SU-DHL-6 (cell line): Measurements from ENCODE around the gene ARL8A.
"Not testable (repeated sequence)": the region's sequence is repeated elsewhere in the genome, so short reads cannot be mapped to it uniquely, and the experiment has no call there.

Experiments used
- H2AFZ ChIP-seq: fragments of 200-600 bp; sonication (generic); 2 replicates; pipeline ENCODE4 v1.6.1; 2014; ENCODE audit warnings: low read depth, mild to moderate bottlenecking, moderate library complexity, mixed read lengths, antibody characterized with exemption, low read length; ENCODE audit not compliant: severe bottlenecking
- H3F3A ChIP-seq: fragments of 200-600 bp; shearing (Covaris generic); 2 replicates; pipeline ENCODE4 v1.6.0; 2016; ENCODE audit warnings: antibody characterized with exemption, mild to moderate bottlenecking; ENCODE audit not compliant: insufficient read depth
- H3K27ac ChIP-seq: fragments of 200-600 bp; sonication (generic); 2 replicates; pipeline ENCODE4 v1.5.1; 2016; ENCODE audit warnings: low read depth, mild to moderate bottlenecking, low read length, moderate library complexity, mixed read lengths
- H3K27me3 ChIP-seq: fragments of 200-600 bp; sonication (generic), shearing (Covaris generic); 2 replicates; pipeline ENCODE4 v1.6.0; 2014; ENCODE audit warnings: mild to moderate bottlenecking, low read length
- H3K36me3 ChIP-seq: fragments of 200-600 bp; sonication (generic); 2 replicates; pipeline ENCODE4 v1.6.1; 2014; ENCODE audit warnings: mild to moderate bottlenecking, low read length, mixed read lengths
- H3K4me2 ChIP-seq: fragments of 300-600, 200-600 bp; shearing (Covaris generic), sonication (generic); 2 replicates; pipeline ENCODE4 v1.6.0; 2014; ENCODE audit warnings: low read length, low read depth, mild to moderate bottlenecking; ENCODE audit not compliant: poor library complexity, severe bottlenecking
- H3K4me3 ChIP-seq: fragments of 200-600 bp; sonication (generic); 2 replicates; pipeline ENCODE4 v1.5.1; 2014; ENCODE audit warnings: antibody characterized with exemption, low read length, mild to moderate bottlenecking, mixed read lengths; ENCODE audit not compliant: insufficient read depth, poor library complexity, severe bottlenecking
- H3K79me2 ChIP-seq: fragments of 200-600 bp; sonication (generic); 2 replicates; pipeline ENCODE4 v1.6.1; 2014; ENCODE audit warnings: mild to moderate bottlenecking, low read length, moderate library complexity; ENCODE audit not compliant: insufficient read depth
- H3K9ac ChIP-seq: fragments of 200-600 bp; sonication (generic); 2 replicates; pipeline ENCODE4 v1.7.0; 2014; ENCODE audit warnings: mild to moderate bottlenecking, low read length
- H3K9me2 ChIP-seq: fragments of 200-600 bp; sonication (generic); replicated peaks from 2 replicates; pipeline ENCODE4 v1.6.1; 2014; ENCODE audit warnings: low read length; ENCODE audit not compliant: insufficient read depth
- H3K9me3 ChIP-seq: fragments of 200-600 bp; sonication (generic); 2 replicates; pipeline ENCODE4 v1.6.1; 2014; ENCODE audit warnings: low read length, mixed read lengths; ENCODE audit not compliant: insufficient read depth
- H4K20me1 ChIP-seq: fragments of 200-600 bp; sonication (generic); 2 replicates; pipeline ENCODE4 v1.6.1; 2014; ENCODE audit warnings: low read depth, mild to moderate bottlenecking, antibody characterized with exemption, low read length, moderate library complexity, mixed read lengths
- CTCF ChIP-seq: fragments of 200-600 bp; sonication (generic); IDR thresholded peaks from one replicate; pipeline ENCODE4 v1.5.1; 2017; ENCODE audit warnings: antibody characterized with exemption, mild to moderate bottlenecking, low read length, moderate library complexity; ENCODE audit not compliant: insufficient read depth, poor library complexity, severe bottlenecking
- EZH2phosphoT487 ChIP-seq: fragments of 200-600 bp; sonication (generic), shearing (Covaris generic); conservative IDR thresholded peaks from 2 replicates; pipeline ENCODE4 v1.6.1; 2018; ENCODE audit warnings: mild to moderate bottlenecking, antibody characterized with exemption, low read length, moderate library complexity, mixed read lengths

ARL8A gene

DNA sequence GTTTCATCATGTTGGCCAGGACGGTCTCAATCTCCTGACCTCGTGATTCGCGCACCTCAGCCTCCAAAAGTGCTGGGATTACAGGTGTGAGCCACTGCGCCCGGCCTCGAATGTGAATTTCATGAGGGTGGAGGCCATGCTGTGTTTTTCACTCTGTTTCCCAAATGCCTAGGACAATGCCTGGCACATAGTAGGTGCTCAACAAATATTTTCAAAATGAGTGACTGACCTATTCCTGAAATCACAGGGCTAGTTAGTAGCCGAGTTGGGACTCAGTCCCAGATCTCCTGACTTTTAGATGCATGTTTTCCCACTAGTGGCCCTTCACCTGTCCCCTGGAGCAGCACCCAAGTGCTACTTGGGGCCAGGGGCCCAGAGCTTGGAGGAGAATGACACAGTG is 28.2 kb downstream of the ARL8A start:
- TF ChIP-seq EZH2phosphoT487 (no peak), CTCF (no peak)
- Histone ChIP-seq H3K27me3 (no peaks in the 10 kb centered on the region), H3K36me3 (no peaks in the 10 kb centered on the region), H3F3A (no peaks in the 10 kb centered on the region), H3K4me2 (no peak overlapping the region), H3K9me2 (no peaks in the 10 kb centered on the region), H4K20me1 (no peaks in the 10 kb centered on the region), H3K9me3 (no peaks in the 10 kb centered on the region), H2AFZ (no peak overlapping the region), H3K9ac (no peak overlapping the region), H3K4me3 (no peak overlapping the region), H3K27ac (no peak overlapping the region), H3K79me2 (no peaks in the 10 kb centered on the region)

DNA sequence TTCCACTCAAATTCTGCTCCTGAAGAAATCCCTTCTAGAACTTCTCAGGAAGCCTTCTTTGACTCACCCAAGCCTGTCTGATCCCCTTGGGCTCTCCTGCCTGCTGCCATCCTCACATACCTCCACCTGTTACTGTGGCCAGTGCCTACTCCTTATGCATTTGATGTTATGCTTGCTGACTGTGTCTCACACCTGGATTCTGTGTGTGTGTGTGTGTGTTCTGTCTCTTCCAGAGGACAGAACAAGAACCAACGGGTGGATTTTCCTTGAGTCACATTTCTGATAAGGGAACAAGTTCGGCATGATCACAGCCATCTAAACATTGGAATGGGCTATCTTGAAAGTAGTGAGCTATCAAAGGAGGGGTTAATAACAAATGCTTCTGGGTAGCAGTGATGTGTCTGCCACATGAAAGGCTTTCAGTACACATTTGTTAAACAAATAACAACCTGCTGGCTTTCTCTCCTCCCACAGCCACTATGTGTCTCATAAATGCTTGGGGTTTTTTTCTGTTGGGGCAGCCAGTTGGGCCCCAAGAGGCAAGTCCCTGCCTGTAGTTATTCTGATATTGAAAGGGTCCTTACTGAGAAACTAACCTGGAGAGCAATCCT is 30.7 kb downstream of the ARL8A start:
- no peaks in the 10 kb centered on the region for H3K27me3 ChIP-seq
- H3K36me3 ChIP-seq = no peaks in the 10 kb centered on the region
- no peak overlapping the region for H3K4me2 ChIP-seq
- no peak for TF ChIP-seq CTCF
- TF ChIP-seq EZH2phosphoT487 = no peak
- H3K9me2 ChIP-seq = no peaks in the 10 kb centered on the region
- H2AFZ ChIP-seq = no peak overlapping the region
- H3K4me3 ChIP-seq = no peak overlapping the region
- H4K20me1 ChIP-seq = no peaks in the 10 kb centered on the region
- no peak overlapping the region for H3K9ac ChIP-seq
- H3K9me3 ChIP-seq = no peaks in the 10 kb centered on the region
- H3K27ac ChIP-seq = no peak overlapping the region
- H3F3A ChIP-seq = no peaks in the 10 kb centered on the region
- H3K79me2 ChIP-seq = no peaks in the 10 kb centered on the region

DNA sequence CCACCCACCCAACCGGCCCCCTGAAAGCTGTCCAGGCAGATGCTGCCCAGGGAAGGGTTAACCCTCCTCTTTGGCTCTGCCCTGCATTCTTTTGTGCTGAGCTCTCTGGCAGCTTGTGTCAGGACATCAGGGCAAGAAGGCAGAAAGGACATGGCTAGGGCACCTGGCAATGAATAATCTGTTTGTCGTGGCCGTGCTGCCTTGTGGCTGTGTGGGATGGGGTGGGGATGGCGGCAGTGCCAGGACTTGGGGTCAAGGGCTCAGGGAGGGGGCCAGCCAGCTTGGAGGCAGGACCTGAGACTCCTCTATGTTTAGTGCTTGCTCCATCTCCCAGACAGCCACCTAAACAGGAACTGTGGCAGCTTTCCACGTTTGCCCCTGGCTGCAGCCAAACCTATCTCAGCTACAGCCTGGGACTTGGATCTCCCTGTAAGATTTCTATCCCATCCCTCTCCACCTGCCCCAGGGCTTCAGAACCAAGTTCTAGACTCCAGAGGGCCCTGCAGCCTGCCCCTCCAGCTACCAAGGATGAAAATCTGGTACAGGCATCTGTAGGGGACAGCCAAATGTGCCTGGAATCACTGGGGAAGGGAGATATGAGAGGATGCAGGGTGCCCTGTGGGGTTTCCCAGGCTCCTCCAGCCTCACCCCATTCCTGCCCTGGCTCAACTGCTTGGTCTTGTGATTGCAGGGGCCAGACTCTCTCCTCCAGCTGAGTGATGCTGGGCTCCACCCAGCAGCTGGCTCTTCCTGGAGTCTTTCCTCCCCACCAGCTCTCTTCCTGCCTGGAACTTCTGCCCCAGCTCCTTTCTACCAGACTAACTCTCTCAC is 31.5 kb downstream of the ARL8A start:
- Histone ChIP-seq H3K27ac (no peak overlapping the region), H3K9ac (no peak overlapping the region), H4K20me1 (no peaks in the 10 kb centered on the region)

DNA sequence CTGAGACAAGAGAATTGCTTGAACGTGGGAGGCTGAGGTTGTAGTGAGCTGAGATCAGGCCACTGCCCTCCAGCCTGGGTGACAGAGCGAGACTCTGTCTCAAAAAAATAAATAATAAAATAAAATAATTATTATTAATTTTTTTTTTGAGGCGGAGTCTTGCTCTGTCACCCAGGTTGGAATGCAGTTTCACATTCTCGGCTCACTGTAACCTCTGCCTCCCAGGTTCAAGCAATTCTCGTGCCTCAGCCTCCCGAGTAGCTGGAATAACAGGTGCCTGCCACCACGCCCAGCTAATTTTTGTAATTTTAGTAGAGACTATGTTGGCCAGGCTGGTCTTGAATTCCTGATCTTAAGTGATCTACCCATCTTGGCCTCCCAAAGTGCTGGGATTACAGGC is 32.9 kb downstream of the ARL8A start:
- H3K9me3 ChIP-seq, H3K36me3 ChIP-seq, H3K4me3 ChIP-seq, H3K4me2 ChIP-seq, H2AFZ ChIP-seq, H3K27me3 ChIP-seq, H3K79me2 ChIP-seq, H3K9me2 ChIP-seq, H3F3A ChIP-seq, H3K9ac ChIP-seq, H4K20me1 ChIP-seq, H3K27ac ChIP-seq: not testable (repeated sequence)

More for the DNA sequence above, 31.5 kb downstream of the ARL8A start:
- no peak overlapping the region for H2AFZ ChIP-seq
- H3K36me3 ChIP-seq = no peaks in the 10 kb centered on the region
- H3K9me2 ChIP-seq = no peaks in the 10 kb centered on the region
- no peaks in the 10 kb centered on the region for H3K79me2 ChIP-seq
- no peaks in the 10 kb centered on the region for H3K9me3 ChIP-seq
- no peak for TF ChIP-seq EZH2phosphoT487
- no peak for TF ChIP-seq CTCF
- no peak overlapping the region for H3K4me3 ChIP-seq
- H3K27me3 ChIP-seq = no peaks in the 10 kb centered on the region
- no peak overlapping the region for H3K4me2 ChIP-seq
- no peaks in the 10 kb centered on the region for H3F3A ChIP-seq
